ENCODE measurements around the gene TRAPPC6A.

GRCh38 chr19:45128146-45128545, 49.9 kb downstream of the TRAPPC6A start:
- no peak for TF ChIP-seq HINFP (CRISPR knock-in tag; IDR thresholded peaks at IDR 0.05; ENCODE audit: low read depth)
- no peak for TF ChIP-seq U2AF2 (IDR thresholded peaks at IDR 0.05; ENCODE audit: low read depth, low read length)
- TF ChIP-seq ZNF121 (CRISPR knock-in tag; IDR thresholded peaks at IDR 0.05): no peak
- no peak for TF ChIP-seq CTCF (CRISPR knock-in tag; IDR thresholded peaks at IDR 0.05)
- TF ChIP-seq YY1 (IDR thresholded peaks at IDR 0.05; ENCODE audit: insufficient read depth, insufficient replicate concordance, low read depth, low read length): no peak
- TF ChIP-seq, protein P1, sequence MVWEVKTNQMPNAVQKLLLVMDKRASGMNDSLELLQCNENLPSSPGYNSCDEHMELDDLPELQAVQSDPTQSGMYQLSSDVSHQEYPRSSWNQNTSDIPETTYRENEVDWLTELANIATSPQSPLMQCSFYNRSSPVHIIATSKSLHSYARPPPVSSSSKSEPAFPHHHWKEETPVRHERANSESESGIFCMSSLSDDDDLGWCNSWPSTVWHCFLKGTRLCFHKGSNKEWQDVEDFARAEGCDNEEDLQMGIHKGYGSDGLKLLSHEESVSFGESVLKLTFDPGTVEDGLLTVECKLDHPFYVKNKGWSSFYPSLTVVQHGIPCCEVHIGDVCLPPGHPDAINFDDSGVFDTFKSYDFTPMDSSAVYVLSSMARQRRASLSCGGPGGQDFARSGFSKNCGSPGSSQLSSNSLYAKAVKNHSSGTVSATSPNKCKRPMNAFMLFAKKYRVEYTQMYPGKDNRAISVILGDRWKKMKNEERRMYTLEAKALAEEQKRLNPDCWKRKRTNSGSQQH (CRISPR knock-in tag; IDR thresholded peaks at IDR 0.05; ENCODE audit: low read depth): no peak
- TF ChIP-seq, protein P2, sequence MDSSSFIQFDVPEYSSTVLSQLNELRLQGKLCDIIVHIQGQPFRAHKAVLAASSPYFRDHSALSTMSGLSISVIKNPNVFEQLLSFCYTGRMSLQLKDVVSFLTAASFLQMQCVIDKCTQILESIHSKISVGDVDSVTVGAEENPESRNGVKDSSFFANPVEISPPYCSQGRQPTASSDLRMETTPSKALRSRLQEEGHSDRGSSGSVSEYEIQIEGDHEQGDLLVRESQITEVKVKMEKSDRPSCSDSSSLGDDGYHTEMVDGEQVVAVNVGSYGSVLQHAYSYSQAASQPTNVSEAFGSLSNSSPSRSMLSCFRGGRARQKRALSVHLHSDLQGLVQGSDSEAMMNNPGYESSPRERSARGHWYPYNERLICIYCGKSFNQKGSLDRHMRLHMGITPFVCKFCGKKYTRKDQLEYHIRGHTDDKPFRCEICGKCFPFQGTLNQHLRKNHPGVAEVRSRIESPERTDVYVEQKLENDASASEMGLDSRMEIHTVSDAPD (CRISPR knock-in tag; IDR thresholded peaks at IDR 0.05): no peak
- TF ChIP-seq POLR2A (IDR thresholded peaks at IDR 0.05; ENCODE audit: insufficient read depth in 1 of 2, low read depth in 2 of 2, low read length in 2 of 2): no peak
- no peak for TF ChIP-seq ASH2L (IDR thresholded peaks at IDR 0.05; ENCODE audit: insufficient read length, low read depth, low read length)

Measured in HepG2 (cell line).